ENCODE measurements around the gene GALC.

Gene GALC

GRCh38 chr14:88009486-88009885 is 16.5 kb upstream of the GALC start:
- no peak overlapping the region for H3K4me3 ChIP-seq (ENCODE audit: low read length)

GRCh38 chr14:88008039-88008742 is 15.2 kb upstream of the GALC start:
- H3K4me3 ChIP-seq (ENCODE audit: low read length), result no peak overlapping the region
- no peak for DNase-seq (ENCODE audit: low read depth, low spot score)

More at GRCh38 chr14:88009486-88009885, 16.5 kb upstream of the GALC start:
- no peak for DNase-seq (ENCODE audit: low read depth, low spot score)

- DNase-seq (ENCODE audit: low read depth, low spot score), result no peak
- no peak overlapping the region for H3K4me3 ChIP-seq (ENCODE audit: low read length)
Measured at GRCh38 chr14:88007608-88008007, 14.6 kb upstream of the GALC start.

GRCh38 chr14:88005978-88006851 is 13.2 kb upstream of the GALC start:
- DNase-seq (ENCODE audit: low read depth, low spot score), result peak; percentile 91
- peak overlapping the region; percentile 41 for H3K4me3 ChIP-seq (ENCODE audit: low read length)

- peak; percentile 81 for DNase-seq (ENCODE audit: low read depth, low spot score)
- peak within 1 kb of the TSS; percentile 49 for H3K4me3 ChIP-seq (ENCODE audit: low read length)
Measured at GRCh38 chr14:88005050-88005481, 12.1 kb upstream of the GALC start, which contains the start of gene GPR65. TSS of gene GPR65 (plus strand) at chr14:88005135. CDS start at chr14:88010848, 5,713 bp downstream.

GRCh38 chr14:88004506-88005036 is 11.6 kb upstream of the GALC start:
- H3K4me3 ChIP-seq (ENCODE audit: low read length), result no peak overlapping the region
- DNase-seq (ENCODE audit: low read depth, low spot score), result no peak

GRCh38 chr14:88003425-88003824 is 10.4 kb upstream of the GALC start:
- DNase-seq (ENCODE audit: low read depth, low spot score), result no peak
- H3K4me3 ChIP-seq (ENCODE audit: low read length), result no peak overlapping the region

- H3K4me3 ChIP-seq (ENCODE audit: low read length), result no peak overlapping the region
- DNase-seq (ENCODE audit: low read depth, low spot score), result peak; percentile 59
Measured at GRCh38 chr14:88002421-88003075, 9.6 kb upstream of the GALC start.

GRCh38 chr14:87999277-87999676 is 6.3 kb upstream of the GALC start:
- no peak for DNase-seq (ENCODE audit: low read depth, low spot score)
- H3K4me3 ChIP-seq (ENCODE audit: low read length), result no peak overlapping the region

GRCh38 chr14:87998482-87998881 is 5.5 kb upstream of the GALC start:
- H3K4me3 ChIP-seq (ENCODE audit: low read length), result no peak overlapping the region
- DNase-seq (ENCODE audit: low read depth, low spot score), result no peak

- DNase-seq (ENCODE audit: low read depth, low spot score), result no peak
- H3K4me3 ChIP-seq (ENCODE audit: low read length), result no peak overlapping the region
Measured at GRCh38 chr14:87996291-87996592, 3.3 kb upstream of the GALC start.

GRCh38 chr14:87995500-87996290 is 2.7 kb upstream of the GALC start:
- no peak for DNase-seq (ENCODE audit: low read depth, low spot score)

GRCh38 chr14:87994974-87995373 is 2.0 kb upstream of the GALC start:
- no peak overlapping the region for H3K4me3 ChIP-seq (ENCODE audit: low read length)
- no peak for DNase-seq (ENCODE audit: low read depth, low spot score)

More at GRCh38 chr14:87995500-87996290, 2.7 kb upstream of the GALC start:
- H3K4me3 ChIP-seq (ENCODE audit: low read length), result no peak overlapping the region

- no peak overlapping the region for H3K4me3 ChIP-seq (ENCODE audit: low read length)
- DNase-seq (ENCODE audit: low read depth, low spot score), result no peak
Measured at GRCh38 chr14:87992346-87992717, 650 bp downstream of the GALC start.

- DNase-seq (ENCODE audit: low read depth, low spot score), result no peak
Measured at GRCh38 chr14:87990682-87991081, 2.3 kb downstream of the GALC start.

GRCh38 chr14:87989956-87990299 is 3.1 kb downstream of the GALC start:
- H3K4me3 ChIP-seq (ENCODE audit: low read length), result no peak overlapping the region
- DNase-seq (ENCODE audit: low read depth, low spot score), result no peak

More at GRCh38 chr14:87990682-87991081, 2.3 kb downstream of the GALC start:
- H3K4me3 ChIP-seq (ENCODE audit: low read length), result no peak overlapping the region

- no peak overlapping the region for H3K4me3 ChIP-seq (ENCODE audit: low read length)
- DNase-seq (ENCODE audit: low read depth, low spot score), result no peak
Measured at GRCh38 chr14:87989221-87989955, 3.6 kb downstream of the GALC start.

GRCh38 chr14:87979689-87980088 is 13.3 kb downstream of the GALC start:
- no peak for DNase-seq (ENCODE audit: low read depth, low spot score)
- H3K4me3 ChIP-seq (ENCODE audit: low read length), result no peak overlapping the region
